Transverse colon (tissue), 4 donors: ENCODE data around the gene FGF2. TPM values are rescaled to one million over a fixed set of nuclear protein-coding genes. Genes with fewer than 3 reads are reported as not detected.
"Not testable (repeated sequence)": the region's sequence is repeated elsewhere in the genome, so short reads cannot be mapped to it uniquely, and the experiment has no call there.

Experiments used
- DNase-seq: peaks from one replicate; pipeline ENCODE4 v3.0.0-alpha.2; 2019
- H3K27ac ChIP-seq, 4 donors: fragments of 200-600 bp; sonication (generic); 2 replicates each; pipeline ENCODE4 v1.5.1; 2016 to 2018; ENCODE audit warnings: inconsistent platforms in 4 of 4
- H3K27me3 ChIP-seq: fragments of 200-600 bp; sonication (generic); 2 replicates; pipeline ENCODE4 v1.5.1; 2017; ENCODE audit warnings: inconsistent platforms
- H3K36me3 ChIP-seq, 4 donors: fragments of 200-600 bp; sonication (generic); 2 replicates each; pipeline ENCODE4 v1.5.1; 2017 to 2019; ENCODE audit warnings: inconsistent platforms in 4 of 4
- H3K4me1 ChIP-seq, 4 donors: fragments of 200-600 bp; sonication (generic); 2 replicates each; pipeline ENCODE4 v1.5.1; 2017 to 2020; ENCODE audit warnings: inconsistent platforms in 4 of 4
- H3K4me3 ChIP-seq, 4 donors: fragments of 200-600 bp; sonication (generic); 1 replicate in 1 of 4; 2 replicates in 3 of 4; pipeline versions ENCODE4 v1.5.1 to v1.6.1; 2017 to 2019; ENCODE audit warnings: inconsistent platforms in 4 of 4
- H3K9me3 ChIP-seq, 2 donors: fragments of 200-600 bp; sonication (generic); 2 replicates each; pipeline ENCODE4 v1.5.1; 2017 to 2019; ENCODE audit warnings: inconsistent platforms in 2 of 2
- EP300 ChIP-seq: sonication (generic); formaldehyde crosslinking; IDR thresholded peaks from one replicate; pipeline ENCODE4 v1.6.1; 2017; ENCODE audit warnings: antibody characterized with exemption, low read depth
- POLR2A ChIP-seq: fragments of 450-650 bp; IDR thresholded peaks from one replicate; pipeline ENCODE4 v1.6.1; 2016; ENCODE audit warnings: antibody characterized with exemption, mild to moderate bottlenecking, moderate library complexity
- POLR2AphosphoS5 ChIP-seq, 3 donors: sonication (generic); formaldehyde crosslinking; IDR thresholded peaks; one replicate each; pipeline ENCODE4 v1.6.1; 2016; ENCODE audit warnings: antibody characterized with exemption in 3 of 3
- whole genome bisulfite sequencing, 2 donors: methylation state at CpG; one replicate each; pipeline ENCODE4 v1.1.5; 2018; ENCODE audit warnings: low coverage in 1 of 2; 5-methylcytosine and 5-hydroxymethylcytosine counted together
- in situ Hi-C, 4 donors: fragments of 200-750 bp; cut with MboI; loops; one replicate each; pipeline versions ENCODE4 v1.15.0 to v1.15.1; 2017; ENCODE audit warnings: low sequenced_read_pairs in 3 of 4, low pct_ligation_motif_present in 1 of 4, low pct_unique_long_range_greater_than_20kb in 1 of 4
- intact Hi-C: fragments of 100-400 bp; cut with DNase I; formaldehyde crosslinking; loops from one replicate; pipeline ENCODE4 v1.15.1; 2023; ENCODE audit warnings: low total_unique reads
- total RNA-seq, 4 donors: library from RNA; depleted of rRNA; stranded (reverse); fragments of >200 nt; gene quantifications; one replicate each; pipeline ENCODE4 v1.1.0, GENCODE V29; 2016
- TF ChIP-seq, protein P1 (sequence below), 5 experiments: fragments of 200-600 bp in 3 of 5; fragments of 450-650 bp in 2 of 5; sonication (generic) in 3 of 5; IDR thresholded peaks; 1 replicate in 2 of 5; 2 replicates in 3 of 5; pipeline ENCODE4 v1.5.1; 2016 to 2017; ENCODE audit warnings: antibody characterized with exemption in 5 of 5, inconsistent platforms in 3 of 5, mild to moderate bottlenecking in 2 of 5, moderate library complexity in 1 of 5

Gene FGF2
- total RNA-seq, 4 donors from 2014 or later = 1.9 to 8.6 (median 5.8) TPM

GRCh38 chr4:122847931-122848330 is 21.3 kb downstream of the FGF2 start:
- in situ Hi-C loops = no loop called here
- no peak overlapping the region for H3K4me3 ChIP-seq
- H3K4me1 ChIP-seq = peaks cover 0 to 16% (median 3%) of the 10 kb centered on the region in 4 donors
- no peaks in the 10 kb centered on the region for H3K27me3 ChIP-seq
- DNase-seq = no peak
- WGBS, 2 donors = 70% methylated on average over 1 of the region's 1 CpG; no CpG with 5 or more reads in 1 of the 2 donors
- H3K27ac ChIP-seq = no peak overlapping the region
- TF ChIP-seq, protein P1, sequence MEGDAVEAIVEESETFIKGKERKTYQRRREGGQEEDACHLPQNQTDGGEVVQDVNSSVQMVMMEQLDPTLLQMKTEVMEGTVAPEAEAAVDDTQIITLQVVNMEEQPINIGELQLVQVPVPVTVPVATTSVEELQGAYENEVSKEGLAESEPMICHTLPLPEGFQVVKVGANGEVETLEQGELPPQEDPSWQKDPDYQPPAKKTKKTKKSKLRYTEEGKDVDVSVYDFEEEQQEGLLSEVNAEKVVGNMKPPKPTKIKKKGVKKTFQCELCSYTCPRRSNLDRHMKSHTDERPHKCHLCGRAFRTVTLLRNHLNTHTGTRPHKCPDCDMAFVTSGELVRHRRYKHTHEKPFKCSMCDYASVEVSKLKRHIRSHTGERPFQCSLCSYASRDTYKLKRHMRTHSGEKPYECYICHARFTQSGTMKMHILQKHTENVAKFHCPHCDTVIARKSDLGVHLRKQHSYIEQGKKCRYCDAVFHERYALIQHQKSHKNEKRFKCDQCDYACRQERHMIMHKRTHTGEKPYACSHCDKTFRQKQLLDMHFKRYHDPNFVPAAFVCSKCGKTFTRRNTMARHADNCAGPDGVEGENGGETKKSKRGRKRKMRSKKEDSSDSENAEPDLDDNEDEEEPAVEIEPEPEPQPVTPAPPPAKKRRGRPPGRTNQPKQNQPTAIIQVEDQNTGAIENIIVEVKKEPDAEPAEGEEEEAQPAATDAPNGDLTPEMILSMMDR (IDR thresholded peaks at IDR 0.05) = no peak
- no peak for TF ChIP-seq EP300
- no peak for TF ChIP-seq POLR2AphosphoS5 (IDR thresholded peaks at IDR 0.05)
- no peak for TF ChIP-seq POLR2A
- no peaks in the 10 kb centered on the region for H3K9me3 ChIP-seq
- no peaks in the 10 kb centered on the region for H3K36me3 ChIP-seq
- intact Hi-C loops = no loop called here

DNA sequence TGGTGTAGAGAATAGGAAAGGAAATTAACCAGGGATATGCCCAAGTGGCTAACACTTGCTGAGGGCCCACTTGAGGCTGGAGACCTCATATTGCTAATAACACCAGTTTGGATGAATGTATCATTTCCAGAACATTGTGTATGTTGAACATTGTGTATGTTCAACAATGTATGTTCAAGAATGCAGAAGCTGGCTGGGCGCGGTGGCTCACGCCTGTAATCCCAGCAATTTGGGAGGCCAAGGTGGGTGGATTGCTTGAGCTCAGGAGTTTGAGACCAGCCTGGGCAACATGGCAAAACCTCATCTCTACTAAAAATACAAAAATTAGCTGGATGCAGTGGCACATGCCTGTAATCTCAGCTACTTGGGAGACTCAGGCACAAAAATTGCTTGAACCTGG is 23.2 kb downstream of the FGF2 start:
- H3K9me3 ChIP-seq, H3K36me3 ChIP-seq, intact Hi-C loops, H3K27me3 ChIP-seq, H3K4me3 ChIP-seq, DNase-seq, H3K27ac ChIP-seq, in situ Hi-C loops: not testable (repeated sequence)
- WGBS, 2 donors = 93% methylated on average over 3 of the region's 3 CpGs; no CpG with 5 or more reads in 1 of the 2 donors
- peaks cover 0 to 19% (median 4%) of the 10 kb centered on the region in 4 donors for H3K4me1 ChIP-seq

GRCh38 chr4:122851568-122851967 is 24.9 kb downstream of the FGF2 start:
- TF ChIP-seq EP300 (no peak), POLR2A (no peak), POLR2AphosphoS5 (IDR thresholded peaks at IDR 0.05) (no peak)
- TF ChIP-seq, protein P1 (IDR thresholded peaks at IDR 0.05) = no peak
- H3K36me3 ChIP-seq = no peaks in the 10 kb centered on the region
- H3K27me3 ChIP-seq = no peaks in the 10 kb centered on the region
- no peak overlapping the region for H3K4me3 ChIP-seq
- H3K27ac ChIP-seq = no peak overlapping the region
- intact Hi-C loops (no loop called here), in situ Hi-C loops (no loop called here)
- peaks cover 0 to 24% (median 4%) of the 10 kb centered on the region in 4 donors for H3K4me1 ChIP-seq
- H3K9me3 ChIP-seq = no peaks in the 10 kb centered on the region
- no peak for DNase-seq

DNA sequence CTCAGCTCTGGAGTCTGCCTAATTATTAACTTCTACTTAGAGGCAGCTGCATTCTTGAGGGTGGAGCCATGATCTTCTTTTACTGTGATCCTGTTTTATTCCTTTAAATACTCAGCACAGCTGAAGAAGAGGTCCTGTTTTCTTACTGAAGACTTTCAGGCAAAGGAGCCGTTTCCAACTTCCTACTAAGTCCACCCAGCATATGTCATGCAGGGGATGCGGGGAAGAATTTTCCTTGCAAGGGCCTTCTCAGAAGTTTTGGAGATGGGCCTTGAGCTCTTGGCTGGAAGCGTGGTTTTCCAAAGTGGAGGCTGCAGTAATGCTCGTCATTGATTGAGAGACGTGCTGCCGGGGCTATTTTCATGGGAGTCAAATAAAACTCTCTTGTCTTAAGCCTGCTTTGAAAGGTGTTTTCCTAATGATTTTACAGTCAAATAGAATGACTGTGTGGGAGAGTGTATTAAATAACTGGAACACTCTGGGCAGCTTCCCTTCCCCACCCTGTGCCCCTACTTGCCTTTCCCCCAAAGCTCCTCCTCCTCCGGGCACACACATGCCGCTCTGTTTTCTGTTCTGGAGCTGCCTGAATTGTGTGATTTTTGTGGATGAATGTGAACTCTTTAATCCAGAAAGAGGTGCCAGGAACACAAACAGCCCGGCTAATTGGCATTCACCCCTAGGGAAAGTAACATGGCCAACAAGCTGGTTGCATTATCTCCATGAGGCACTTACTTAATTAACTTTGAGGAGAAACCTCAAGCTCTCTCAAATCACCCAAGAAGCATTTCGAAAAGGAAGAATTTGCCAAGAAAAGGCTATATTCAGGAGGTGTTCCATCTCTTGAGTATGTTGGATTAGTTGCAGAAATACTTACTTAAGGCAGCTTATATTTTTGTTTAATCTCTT is 28.1 kb downstream of the FGF2 start:
- peaks cover 0 to 24% (median 4%) of the 10 kb centered on the region in 4 donors for H3K4me1 ChIP-seq
- H3K27ac ChIP-seq = peak overlapping the region; percentile 56 to 81 (median 68)
- no peaks in the 10 kb centered on the region for H3K27me3 ChIP-seq
- H3K9me3 ChIP-seq = no peaks in the 10 kb centered on the region
- in situ Hi-C loops = no loop called here
- no peak for DNase-seq
- TF ChIP-seq POLR2AphosphoS5 (IDR thresholded peaks at IDR 0.05) = no peak
- TF ChIP-seq, protein P1 (IDR thresholded peaks at IDR 0.05) = no peak
- TF ChIP-seq EP300 = no peak
- no peak for TF ChIP-seq POLR2A
- no peak overlapping the region for H3K4me3 ChIP-seq
- intact Hi-C loops = no loop called here
- 52 to 65% methylated on average over 2 to 10 of the region's 10 CpGs for WGBS, 2 donors
- H3K36me3 ChIP-seq = no peaks in the 10 kb centered on the region
